ENCODE measurements around the gene ITGB7.

The ITGB7 gene

GRCh38 chr12:53231671-53231920 lies 24.5 kb upstream of the ITGB7 start:
- no peak for DNase-seq (ENCODE audit: low read depth)

GRCh38 chr12:53230108-53230845 lies 23.2 kb upstream of the ITGB7 start:
- no peak for DNase-seq (ENCODE audit: low read depth)

GRCh38 chr12:53229454-53229853 lies 22.4 kb upstream of the ITGB7 start:
- DNase-seq (ENCODE audit: low read depth): no peak

- DNase-seq (ENCODE audit: low read depth): no peak
Observed at GRCh38 chr12:53227836-53228235, 20.8 kb upstream of the ITGB7 start.

GRCh38 chr12:53227341-53227740 lies 20.3 kb upstream of the ITGB7 start:
- DNase-seq (ENCODE audit: low read depth): no peak

GRCh38 chr12:53226815-53227214 lies 19.8 kb upstream of the ITGB7 start:
- no peak for DNase-seq (ENCODE audit: low read depth)

- DNase-seq (ENCODE audit: low read depth): no peak
Observed at GRCh38 chr12:53225635-53226424, 18.8 kb upstream of the ITGB7 start.

- no peak for DNase-seq (ENCODE audit: low read depth)
Observed at GRCh38 chr12:53224897-53225634, 18.0 kb upstream of the ITGB7 start.

GRCh38 chr12:53224061-53224896 lies 17.2 kb upstream of the ITGB7 start:
- DNase-seq (ENCODE audit: low read depth): no peak

GRCh38 chr12:53223389-53224060 lies 16.5 kb upstream of the ITGB7 start:
- DNase-seq (ENCODE audit: low read depth): no peak

GRCh38 chr12:53222806-53223261 lies 15.8 kb upstream of the ITGB7 start:
- no peak for DNase-seq (ENCODE audit: low read depth)

- no peak for DNase-seq (ENCODE audit: low read depth)
Observed at GRCh38 chr12:53222170-53222721, 15.2 kb upstream of the ITGB7 start.

- DNase-seq (ENCODE audit: low read depth): no peak
Observed at GRCh38 chr12:53221203-53222080, 14.4 kb upstream of the ITGB7 start.

- peak; percentile 56 for DNase-seq (ENCODE audit: low read depth)
Observed at GRCh38 chr12:53220694-53221202, 13.7 kb upstream of the ITGB7 start.

- peak; percentile 64 for DNase-seq (ENCODE audit: low read depth)
Observed at GRCh38 chr12:53219956-53220693, 13.1 kb upstream of the ITGB7 start.

- peak; percentile 48 for DNase-seq (ENCODE audit: low read depth)
Observed at GRCh38 chr12:53219292-53219955, 12.4 kb upstream of the ITGB7 start.

GRCh38 chr12:53218551-53219291 lies 11.7 kb upstream of the ITGB7 start:
- DNase-seq (ENCODE audit: low read depth): no peak

- no peak for DNase-seq (ENCODE audit: low read depth)
Observed at GRCh38 chr12:53217931-53218307, 10.9 kb upstream of the ITGB7 start.
